ENCODE measurements around the gene RELN. TPM values are rescaled to one million over a fixed set of nuclear protein-coding genes. Genes with fewer than 3 reads are reported as not detected.

Gene RELN
- total RNA-seq, 1 experiment from 2014 or later, result 0.20 TPM

- no peak overlapping the region for H2AFZ ChIP-seq (ENCODE audit: low read depth, low read length, poor library complexity, severe bottlenecking)
- peaks cover 17% of the 10 kb centered on the region; the same call in 1 of the 2 replicates for H3K27me3 ChIP-seq (ENCODE audit: insufficient read depth, low read length)
- no peaks in the 10 kb centered on the region for H3K36me3 ChIP-seq (ENCODE audit: control insufficient read depth in 1 of 2, insufficient read depth in 2 of 2, low read length in 2 of 2)
- no peak overlapping the region for H3K4me3 ChIP-seq (replicated peaks in 1 of 2; ENCODE audit: low read depth in 1 of 2, low read length in 2 of 2)
- ChIA-PET CTCF (no interaction called here), RAD21 (ENCODE audit: low non-redundant PET in 1 of 2, low total read pairs in 2 of 2, uncharacterized antibody in 2 of 2, unreplicated experiment in 2 of 2) (no interaction called here), POLR2A (no interaction called here)
- no peaks in the 10 kb centered on the region; the same call in 1 of the 2 replicates for H4K20me1 ChIP-seq (ENCODE audit: insufficient read depth)
- no peaks in the 10 kb centered on the region for H3K4me1 ChIP-seq (ENCODE audit: control insufficient read depth in 1 of 2, insufficient read depth in 2 of 2, low read length in 2 of 2)
- no peaks in the 10 kb centered on the region for H3K79me2 ChIP-seq (ENCODE audit: insufficient read depth, low read length)
- DNase-seq (ENCODE audit: low read depth, low spot score) (no peak), ATAC-seq (no peak)
- no peaks in the 10 kb centered on the region for H3K9me2 ChIP-seq (ENCODE audit: insufficient read depth)
- H3K9me3 ChIP-seq (ENCODE audit: control insufficient read depth in 1 of 2, insufficient read depth in 1 of 2, low read depth in 1 of 2, low read length in 2 of 2), result no peaks in the 10 kb centered on the region
- H3K27ac ChIP-seq (ENCODE audit: low read depth, low read length), result no peak overlapping the region
- H3K9ac ChIP-seq (ENCODE audit: low read length), result no peak overlapping the region
- H3K4me2 ChIP-seq (ENCODE audit: low read length), result no peak overlapping the region
- BruUV-seq (replicated peaks), result no TSS peak
- TF ChIP-seq SIN3A (IDR thresholded peaks at IDR 0.05; ENCODE audit: low read depth), result no peak
- no peak for TF ChIP-seq FOSL1 (IDR thresholded peaks at IDR 0.05; ENCODE audit: low read depth)
- no peak for TF ChIP-seq TCF7L2 (IDR thresholded peaks at IDR 0.05; ENCODE audit: borderline replicate concordance, extremely low read depth, insufficient read depth, insufficient read length)
- no peak for TF ChIP-seq SRF (IDR thresholded peaks at IDR 0.05; ENCODE audit: low read depth)
- no peak for TF ChIP-seq MAX (IDR thresholded peaks at IDR 0.05)
- TF ChIP-seq POLR2AphosphoS5 (IDR thresholded peaks at IDR 0.05; ENCODE audit: low read depth, low read length), result no peak
- TF ChIP-seq POLR2A (IDR thresholded peaks at IDR 0.05; ENCODE audit: borderline replicate concordance, extremely low read depth, insufficient read depth, insufficient read length), result no peak
- TF ChIP-seq REST (IDR thresholded peaks at IDR 0.05; ENCODE audit: low read depth), result no peak
- intact Hi-C loops (cut with micrococcal nuclease), result no loop called here
These were observed 83.5 kb downstream of the RELN start for GRCh38 chr7:103905997-103906396.

Measured in HCT116 (cell line).